ENCODE measurements around the gene PRDM1.

PRDM1 gene

GRCh38 chr6:106076139-106076538 is 10.0 kb upstream of the PRDM1 start:
- TF ChIP-seq, protein P1, sequence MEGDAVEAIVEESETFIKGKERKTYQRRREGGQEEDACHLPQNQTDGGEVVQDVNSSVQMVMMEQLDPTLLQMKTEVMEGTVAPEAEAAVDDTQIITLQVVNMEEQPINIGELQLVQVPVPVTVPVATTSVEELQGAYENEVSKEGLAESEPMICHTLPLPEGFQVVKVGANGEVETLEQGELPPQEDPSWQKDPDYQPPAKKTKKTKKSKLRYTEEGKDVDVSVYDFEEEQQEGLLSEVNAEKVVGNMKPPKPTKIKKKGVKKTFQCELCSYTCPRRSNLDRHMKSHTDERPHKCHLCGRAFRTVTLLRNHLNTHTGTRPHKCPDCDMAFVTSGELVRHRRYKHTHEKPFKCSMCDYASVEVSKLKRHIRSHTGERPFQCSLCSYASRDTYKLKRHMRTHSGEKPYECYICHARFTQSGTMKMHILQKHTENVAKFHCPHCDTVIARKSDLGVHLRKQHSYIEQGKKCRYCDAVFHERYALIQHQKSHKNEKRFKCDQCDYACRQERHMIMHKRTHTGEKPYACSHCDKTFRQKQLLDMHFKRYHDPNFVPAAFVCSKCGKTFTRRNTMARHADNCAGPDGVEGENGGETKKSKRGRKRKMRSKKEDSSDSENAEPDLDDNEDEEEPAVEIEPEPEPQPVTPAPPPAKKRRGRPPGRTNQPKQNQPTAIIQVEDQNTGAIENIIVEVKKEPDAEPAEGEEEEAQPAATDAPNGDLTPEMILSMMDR (conservative IDR thresholded peaks at IDR 0.05; ENCODE audit: low read depth), result no peak
- DNase-seq (ENCODE audit: low spot score), result no peak
- H3K27ac ChIP-seq, result no peak overlapping the region
- ChIA-PET CTCF (interaction anchor here (0.7 kb wide), 1 partner anchor 148 kb away, joined by 4 read pairs; no protein-coding TSS in a partner anchor), POLR2A (ENCODE audit: low non-redundant PET) (no interaction called here)

DNA sequence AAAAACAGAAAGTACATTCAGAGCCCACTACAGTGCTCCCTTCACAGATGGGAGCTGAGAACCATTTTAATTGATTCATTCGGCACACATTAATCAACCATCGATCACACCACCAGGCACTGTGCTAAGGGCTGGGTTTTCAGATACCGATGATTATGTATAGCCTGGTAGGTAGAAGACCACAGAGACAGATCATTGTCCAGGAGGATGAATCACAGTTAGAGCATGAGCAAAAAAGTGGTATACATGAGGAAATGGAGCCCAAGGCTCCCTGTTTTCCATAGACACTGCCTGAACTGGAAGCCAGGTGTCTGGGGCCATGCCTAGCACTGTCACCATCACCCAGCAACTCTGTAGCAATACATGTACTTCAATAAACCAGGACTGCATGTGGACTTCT is 9.0 kb upstream of the PRDM1 start:
- TF ChIP-seq, protein P1 (conservative IDR thresholded peaks at IDR 0.05; ENCODE audit: low read depth), result no peak
- ChIA-PET CTCF (no interaction called here), POLR2A (ENCODE audit: low non-redundant PET) (no interaction called here)
- no peak overlapping the region for H3K27ac ChIP-seq
- DNase-seq (ENCODE audit: low spot score), result no peak

- H3K27ac ChIP-seq, result no peak overlapping the region
- TF ChIP-seq, protein P1 (conservative IDR thresholded peaks at IDR 0.05; ENCODE audit: low read depth), result no peak
- DNase-seq (ENCODE audit: low spot score), result no peak
- CTCF ChIA-PET, result no interaction called here
- POLR2A ChIA-PET (ENCODE audit: low non-redundant PET), result no interaction called here
Observed at GRCh38 chr6:106077881-106078280, 8.3 kb upstream of the PRDM1 start.

GRCh38 chr6:106079961-106080762 is 6.0 kb upstream of the PRDM1 start:
- ChIA-PET CTCF (interaction anchor here (1.2 kb wide), 1 partner anchor 80 kb away, joined by 3 read pairs; no protein-coding TSS in a partner anchor), POLR2A (ENCODE audit: low non-redundant PET) (no interaction called here)
- TF ChIP-seq, protein P1 (conservative IDR thresholded peaks at IDR 0.05; ENCODE audit: low read depth), result no peak
- no peak overlapping the region for H3K27ac ChIP-seq
- DNase-seq (ENCODE audit: low spot score), result no peak

GRCh38 chr6:106080763-106081095 is 5.4 kb upstream of the PRDM1 start:
- ChIA-PET CTCF (no interaction called here), POLR2A (ENCODE audit: low non-redundant PET) (no interaction called here)
- TF ChIP-seq, protein P1 (conservative IDR thresholded peaks at IDR 0.05; ENCODE audit: low read depth), result no peak
- DNase-seq (ENCODE audit: low spot score), result no peak
- H3K27ac ChIP-seq, result no peak overlapping the region

GRCh38 chr6:106081715-106082114 is 4.4 kb upstream of the PRDM1 start:
- ChIA-PET CTCF (no interaction called here), POLR2A (ENCODE audit: low non-redundant PET) (no interaction called here)
- DNase-seq (ENCODE audit: low spot score), result no peak
- TF ChIP-seq, protein P1 (conservative IDR thresholded peaks at IDR 0.05; ENCODE audit: low read depth), result no peak
- H3K27ac ChIP-seq, result no peak overlapping the region

All from RWPE1 (cell line).